D721Med (cell line): ENCODE measurements around the gene SRGAP3.

Experiments used
- DNase-seq: peaks from one replicate; pipeline ENCODE4 v3.0.0; 2011; ENCODE audit warnings: low spot score; ENCODE audit not compliant: insufficient read length
- FAIRE-seq: peaks from 2 replicates; lab custom pipeline; 2011; peaks lifted over from hg19 to GRCh38; lab: Jason Lieb, UNC
- TF ChIP-seq, protein P1 (sequence below): IDR thresholded peaks from 2 replicates; pipeline ENCODE4 v1.5.1; 2012; ENCODE audit warnings: mild to moderate bottlenecking, control low read depth; ENCODE audit not compliant: insufficient read depth; ENCODE audit errors: missing control alignments

Gene SRGAP3

DNA sequence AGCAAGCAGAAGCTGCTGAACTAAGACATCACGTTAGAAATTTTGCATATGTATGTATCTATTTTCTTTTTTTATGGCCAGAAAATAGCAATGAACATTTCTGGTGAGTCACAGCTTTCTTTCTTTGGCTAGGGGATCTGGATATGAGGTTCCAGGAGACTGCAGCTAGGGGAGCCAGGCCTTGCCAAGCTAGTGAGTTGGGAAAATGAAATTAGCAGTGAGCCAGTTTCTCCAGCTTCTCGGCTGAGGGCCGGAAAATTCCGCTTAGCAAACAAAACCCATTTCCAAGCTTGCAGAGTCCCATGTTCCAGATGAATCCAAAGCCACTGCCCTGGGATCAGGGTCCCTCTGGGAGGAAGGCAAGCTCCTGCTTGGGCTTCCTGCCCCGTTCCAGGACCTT is 137.6 kb downstream of the SRGAP3 start:
- FAIRE-seq (no peak), DNase-seq (no peak)
- TF ChIP-seq, protein P1, sequence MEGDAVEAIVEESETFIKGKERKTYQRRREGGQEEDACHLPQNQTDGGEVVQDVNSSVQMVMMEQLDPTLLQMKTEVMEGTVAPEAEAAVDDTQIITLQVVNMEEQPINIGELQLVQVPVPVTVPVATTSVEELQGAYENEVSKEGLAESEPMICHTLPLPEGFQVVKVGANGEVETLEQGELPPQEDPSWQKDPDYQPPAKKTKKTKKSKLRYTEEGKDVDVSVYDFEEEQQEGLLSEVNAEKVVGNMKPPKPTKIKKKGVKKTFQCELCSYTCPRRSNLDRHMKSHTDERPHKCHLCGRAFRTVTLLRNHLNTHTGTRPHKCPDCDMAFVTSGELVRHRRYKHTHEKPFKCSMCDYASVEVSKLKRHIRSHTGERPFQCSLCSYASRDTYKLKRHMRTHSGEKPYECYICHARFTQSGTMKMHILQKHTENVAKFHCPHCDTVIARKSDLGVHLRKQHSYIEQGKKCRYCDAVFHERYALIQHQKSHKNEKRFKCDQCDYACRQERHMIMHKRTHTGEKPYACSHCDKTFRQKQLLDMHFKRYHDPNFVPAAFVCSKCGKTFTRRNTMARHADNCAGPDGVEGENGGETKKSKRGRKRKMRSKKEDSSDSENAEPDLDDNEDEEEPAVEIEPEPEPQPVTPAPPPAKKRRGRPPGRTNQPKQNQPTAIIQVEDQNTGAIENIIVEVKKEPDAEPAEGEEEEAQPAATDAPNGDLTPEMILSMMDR: no peak

DNA sequence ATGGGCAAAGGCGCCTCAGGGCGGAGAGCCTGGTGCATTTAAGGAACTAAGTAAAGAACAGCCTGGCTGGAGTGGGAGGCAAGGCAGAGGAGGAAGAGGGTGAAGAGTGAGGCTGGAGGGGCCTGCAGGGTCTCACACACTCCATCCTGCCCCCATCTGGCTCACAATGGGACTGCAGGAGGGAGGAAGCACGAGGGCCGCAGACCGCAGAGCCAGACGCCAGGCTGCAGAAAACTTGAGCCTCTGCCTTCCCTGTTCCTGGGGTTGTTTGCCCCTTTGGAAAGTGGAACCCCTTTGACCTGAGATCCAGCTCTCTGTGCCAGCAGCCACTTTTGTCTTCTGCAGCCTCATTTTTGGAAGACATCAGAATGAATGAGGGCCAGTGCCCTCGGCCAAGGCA is 138.0 kb downstream of the SRGAP3 start:
- FAIRE-seq (no peak), DNase-seq (no peak)

DNA sequence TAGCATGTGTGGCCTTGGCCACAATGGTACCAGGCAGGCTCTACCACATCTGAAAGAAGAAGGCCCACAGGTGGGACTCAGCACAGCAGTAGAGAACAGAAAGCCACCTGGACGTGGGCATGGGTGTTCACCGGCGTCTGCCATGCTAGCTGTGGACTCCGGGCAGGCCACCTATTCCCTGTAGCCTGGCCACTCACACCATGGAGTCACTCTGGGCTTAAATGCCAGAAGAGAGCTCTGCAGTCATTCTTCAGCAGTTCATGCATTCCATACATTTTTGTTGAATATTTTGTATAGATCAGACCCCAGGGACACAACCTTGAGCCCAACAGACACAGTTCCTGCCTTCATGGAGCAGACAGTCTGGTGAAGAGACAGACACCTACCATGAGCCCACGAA is 138.6 kb downstream of the SRGAP3 start:
- no peak for DNase-seq
- TF ChIP-seq, protein P1: no peak
- FAIRE-seq: no peak

More for the DNA sequence above, 138.0 kb downstream of the SRGAP3 start:
- TF ChIP-seq, protein P1: no peak

DNA sequence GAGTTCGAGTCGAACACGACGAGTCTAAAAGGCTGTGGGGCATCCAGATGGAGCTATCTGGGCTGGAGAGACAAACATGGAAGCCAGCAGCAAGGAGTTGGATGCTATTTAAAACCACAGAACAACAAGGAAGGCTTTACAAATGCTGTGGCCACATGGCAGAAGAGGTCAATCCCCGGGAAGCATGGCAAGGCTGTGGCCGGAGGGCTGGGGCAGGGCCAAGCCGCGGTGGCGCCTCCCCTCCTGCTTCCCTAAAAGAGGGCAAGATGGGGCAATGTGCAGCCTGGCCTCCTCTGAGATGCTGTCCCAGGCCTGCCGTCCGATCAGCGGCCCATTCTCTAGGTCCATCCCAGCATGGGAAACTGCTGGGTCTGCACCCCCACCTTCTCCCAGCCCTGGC is 139.1 kb downstream of the SRGAP3 start:
- DNase-seq (no peak), FAIRE-seq (no peak)
- TF ChIP-seq, protein P1: no peak

DNA sequence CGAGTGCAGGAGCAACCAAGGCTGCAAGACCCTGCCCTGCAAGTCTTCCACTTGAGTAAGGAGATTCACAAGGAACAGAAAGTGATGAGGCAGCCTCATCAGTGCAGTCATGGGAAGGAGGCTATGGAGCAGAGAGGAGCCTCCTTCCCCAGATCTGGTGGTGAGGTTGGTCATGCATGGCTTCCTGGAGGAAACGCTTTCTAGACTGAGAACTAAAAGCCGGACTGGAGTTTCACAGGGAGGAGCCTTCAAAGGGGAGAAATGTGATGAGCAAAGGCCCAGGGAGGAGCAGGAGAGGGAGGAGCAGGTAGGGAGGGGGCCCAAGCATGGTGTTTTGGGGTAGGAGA is 139.9 kb downstream of the SRGAP3 start:
- DNase-seq (no peak), FAIRE-seq (no peak)
- TF ChIP-seq, protein P1: no peak

DNA sequence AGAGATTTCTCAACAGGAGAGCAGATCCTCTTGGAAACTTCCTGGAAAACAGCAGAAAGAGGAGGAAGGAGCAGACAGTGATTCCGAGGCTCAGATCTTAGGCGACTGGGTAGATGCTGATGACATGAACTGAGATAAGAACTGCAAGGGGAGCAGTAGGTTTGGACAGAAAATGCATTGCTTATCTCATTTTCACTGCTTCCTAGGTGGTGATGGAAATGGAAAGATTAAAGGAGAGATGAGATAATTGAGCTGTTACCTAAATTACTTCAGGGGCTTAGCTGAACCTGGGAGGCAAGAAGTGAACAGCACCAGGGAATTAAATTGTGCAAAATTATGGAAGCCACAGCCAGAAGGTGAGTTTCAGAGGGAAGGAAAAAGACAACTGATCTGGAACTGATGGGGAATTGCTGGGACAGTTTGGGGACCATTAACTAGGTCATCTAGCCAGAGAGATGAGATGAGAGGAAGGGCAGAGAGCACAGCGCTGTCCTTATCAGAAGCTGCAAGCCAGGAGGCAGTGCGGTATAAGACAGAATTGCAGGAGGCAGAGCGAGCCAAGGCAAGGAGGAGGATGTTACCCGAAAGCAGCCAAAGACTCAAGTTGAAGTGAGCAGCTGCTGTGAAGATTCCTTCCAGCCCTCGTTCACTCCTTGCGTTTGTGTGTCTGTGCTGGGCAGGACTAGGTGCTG is 140.4 kb downstream of the SRGAP3 start:
- DNase-seq (no peak), FAIRE-seq (no peak)
- TF ChIP-seq, protein P1: no peak

DNA sequence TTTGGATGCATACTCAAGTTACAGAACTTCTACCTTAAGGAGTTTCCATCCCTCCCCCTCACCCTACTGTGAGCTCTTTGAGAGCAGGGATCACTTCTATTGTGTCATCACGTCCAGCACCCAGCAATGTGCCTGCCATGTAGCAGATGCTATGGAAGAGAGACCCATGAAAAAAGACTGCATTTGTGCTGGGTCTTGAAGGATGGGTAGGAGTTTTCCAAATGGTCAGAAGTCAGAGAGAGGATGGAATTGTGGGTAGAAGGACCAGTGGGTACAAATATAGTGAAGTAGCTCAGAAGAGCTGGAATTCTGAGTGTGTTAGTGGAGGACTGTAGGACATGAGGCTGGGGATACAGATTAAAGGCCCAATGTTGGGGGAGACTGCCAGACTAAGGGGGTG is 141.7 kb downstream of the SRGAP3 start:
- no peak for DNase-seq
- TF ChIP-seq, protein P1: no peak
- no peak for FAIRE-seq
